Loucy (cell line): Measurements from ENCODE around the gene MRPL28.

Source experiments
- H2AFZ ChIP-seq: fragments of 200-600 bp; sonication (generic); 2 replicates; pipeline ENCODE4 v1.6.0; 2016; ENCODE audit warnings: antibody characterized with exemption, mild to moderate bottlenecking, low read length, moderate library complexity
- H3F3A ChIP-seq: fragments of 200-600 bp; 2 replicates; pipeline ENCODE4 v1.6.0; 2016; ENCODE audit warnings: antibody characterized with exemption, low read depth, mild to moderate bottlenecking
- H3K27me3 ChIP-seq: fragments of 200-600 bp; sonication (generic); 2 replicates; pipeline ENCODE4 v1.6.1; 2014; ENCODE audit warnings: low read length, mild to moderate bottlenecking; ENCODE audit not compliant: insufficient read depth, poor library complexity, severe bottlenecking
- H3K36me3 ChIP-seq: fragments of 200-600 bp; sonication (generic); 2 replicates; pipeline ENCODE4 v1.6.1; 2016; ENCODE audit warnings: low read length; ENCODE audit not compliant: insufficient read depth
- H3K4me1 ChIP-seq: fragments of 200-600 bp; sonication (generic); 2 replicates; pipeline ENCODE4 v1.5.1; 2014; ENCODE audit warnings: low read length, mild to moderate bottlenecking; ENCODE audit not compliant: insufficient read depth, poor library complexity, severe bottlenecking
- H3K4me2 ChIP-seq: fragments of 200-600 bp; sonication (generic); 2 replicates; pipeline ENCODE4 v1.6.0; 2014; ENCODE audit warnings: antibody characterized with exemption, low read length, low read depth, mild to moderate bottlenecking; ENCODE audit not compliant: poor library complexity, severe bottlenecking
- H3K4me3 ChIP-seq: fragments of 200-600 bp; sonication (generic); 2 replicates; pipeline ENCODE4 v1.5.1; 2014; ENCODE audit warnings: low read length, mild to moderate bottlenecking, mixed read lengths; ENCODE audit not compliant: poor library complexity, severe bottlenecking
- H3K79me2 ChIP-seq: fragments of 200-600 bp; sonication (generic); 2 replicates; pipeline ENCODE4 v1.6.1; 2014; ENCODE audit warnings: low read length; ENCODE audit not compliant: insufficient read depth
- H3K9ac ChIP-seq: fragments of 200-600 bp; sonication (generic); 2 replicates; pipeline ENCODE4 v1.6.0; 2014; ENCODE audit warnings: mild to moderate bottlenecking, low read depth, low read length, moderate library complexity; ENCODE audit not compliant: poor library complexity, severe bottlenecking
- H3K9me2 ChIP-seq: fragments of 200-600 bp; sonication (generic); replicated peaks from 2 replicates; pipeline ENCODE4 v1.6.1; 2016; ENCODE audit warnings: low read depth, low read length, mixed read lengths
- H3K9me3 ChIP-seq: fragments of 200-600 bp; sonication (generic); 2 replicates; pipeline ENCODE4 v1.6.1; 2014; ENCODE audit warnings: mild to moderate bottlenecking, antibody characterized with exemption, low read length, low read depth; ENCODE audit not compliant: insufficient read depth
- H4K20me1 ChIP-seq: fragments of 200-600 bp; sonication (generic); 2 replicates; pipeline ENCODE4 v1.6.0; 2014; ENCODE audit warnings: antibody characterized with exemption, low read length, mild to moderate bottlenecking; ENCODE audit not compliant: insufficient read depth, poor library complexity, severe bottlenecking
- EZH2phosphoT487 ChIP-seq: fragments of 200-600 bp; IDR thresholded peaks from 2 replicates; pipeline ENCODE4 v1.6.1; 2018; ENCODE audit warnings: antibody characterized with exemption, mild to moderate bottlenecking, moderate library complexity, borderline replicate concordance
- TF ChIP-seq, protein P1 (sequence below): fragments of 200-600 bp; sonication (generic); conservative IDR thresholded peaks from 2 replicates; pipeline ENCODE4 v1.5.1; 2014; ENCODE audit warnings: mild to moderate bottlenecking, antibody characterized with exemption, low read length

Gene MRPL28

GRCh38 chr16:325375-326145, 44.8 kb downstream of the MRPL28 start:
- H4K20me1 ChIP-seq: no peaks in the 10 kb centered on the region
- peak overlapping the region; percentile 68 for H3K4me2 ChIP-seq
- H3K4me1 ChIP-seq: peaks cover 30% of the 10 kb centered on the region
- H3K9me3 ChIP-seq: no peaks in the 10 kb centered on the region
- TF ChIP-seq, protein P1, sequence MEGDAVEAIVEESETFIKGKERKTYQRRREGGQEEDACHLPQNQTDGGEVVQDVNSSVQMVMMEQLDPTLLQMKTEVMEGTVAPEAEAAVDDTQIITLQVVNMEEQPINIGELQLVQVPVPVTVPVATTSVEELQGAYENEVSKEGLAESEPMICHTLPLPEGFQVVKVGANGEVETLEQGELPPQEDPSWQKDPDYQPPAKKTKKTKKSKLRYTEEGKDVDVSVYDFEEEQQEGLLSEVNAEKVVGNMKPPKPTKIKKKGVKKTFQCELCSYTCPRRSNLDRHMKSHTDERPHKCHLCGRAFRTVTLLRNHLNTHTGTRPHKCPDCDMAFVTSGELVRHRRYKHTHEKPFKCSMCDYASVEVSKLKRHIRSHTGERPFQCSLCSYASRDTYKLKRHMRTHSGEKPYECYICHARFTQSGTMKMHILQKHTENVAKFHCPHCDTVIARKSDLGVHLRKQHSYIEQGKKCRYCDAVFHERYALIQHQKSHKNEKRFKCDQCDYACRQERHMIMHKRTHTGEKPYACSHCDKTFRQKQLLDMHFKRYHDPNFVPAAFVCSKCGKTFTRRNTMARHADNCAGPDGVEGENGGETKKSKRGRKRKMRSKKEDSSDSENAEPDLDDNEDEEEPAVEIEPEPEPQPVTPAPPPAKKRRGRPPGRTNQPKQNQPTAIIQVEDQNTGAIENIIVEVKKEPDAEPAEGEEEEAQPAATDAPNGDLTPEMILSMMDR: no peak
- TF ChIP-seq EZH2phosphoT487: no peak
- H3K9me2 ChIP-seq: no peaks in the 10 kb centered on the region
- peak overlapping the region; percentile 52 for H3K9ac ChIP-seq
- peaks cover 54% of the 10 kb centered on the region; the same call in 1 of the 2 replicates for H3K79me2 ChIP-seq
- peak overlapping the region; percentile 65 for H3K4me3 ChIP-seq
- no peaks in the 10 kb centered on the region for H3K27me3 ChIP-seq
- H2AFZ ChIP-seq: no peak overlapping the region
- H3K36me3 ChIP-seq: no peaks in the 10 kb centered on the region
- H3F3A ChIP-seq: no peaks in the 10 kb centered on the region

- Histone ChIP-seq H3K79me2 (peaks cover 47% of the 10 kb centered on the region; the same call in 1 of the 2 replicates), H3K4me1 (peaks cover 36% of the 10 kb centered on the region), H3K4me2 (peak overlapping the region; percentile 68), H2AFZ (no peak overlapping the region), H4K20me1 (no peaks in the 10 kb centered on the region), H3K9ac (peak overlapping the region; percentile 52), H3K9me3 (no peaks in the 10 kb centered on the region), H3K9me2 (no peaks in the 10 kb centered on the region), H3F3A (no peaks in the 10 kb centered on the region), H3K36me3 (no peaks in the 10 kb centered on the region), H3K27me3 (no peaks in the 10 kb centered on the region), H3K4me3 (peak overlapping the region; percentile 65)
- TF ChIP-seq EZH2phosphoT487: no peak
- TF ChIP-seq, protein P1: no peak
Observed at GRCh38 chr16:324451-325334, 45.6 kb downstream of the MRPL28 start.

DNA sequence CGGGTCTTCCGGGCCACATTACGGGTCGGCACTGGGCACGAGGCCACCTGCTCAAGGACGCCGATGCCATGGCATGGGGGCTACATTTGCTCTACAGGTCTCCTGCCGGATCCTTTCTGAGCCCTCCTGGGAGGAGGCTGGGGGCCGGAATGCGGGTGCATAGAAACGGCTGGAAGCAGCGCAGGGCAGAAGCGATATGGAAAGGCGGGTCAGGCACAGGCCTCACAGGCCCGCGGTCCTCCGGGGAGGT, 46.2 kb downstream of the MRPL28 start:
- TF ChIP-seq EZH2phosphoT487: no peak
- TF ChIP-seq, protein P1: no peak
- no peaks in the 10 kb centered on the region for H3K27me3 ChIP-seq
- no peak overlapping the region for H3K4me3 ChIP-seq
- H3K4me1 ChIP-seq: peaks cover 42% of the 10 kb centered on the region
- no peak overlapping the region for H2AFZ ChIP-seq
- peak overlapping the region; percentile 52 for H3K9ac ChIP-seq
- H3K79me2 ChIP-seq: peaks cover 47% of the 10 kb centered on the region; the same call in 1 of the 2 replicates
- H3K36me3 ChIP-seq: no peaks in the 10 kb centered on the region
- H3K9me2 ChIP-seq: no peaks in the 10 kb centered on the region
- H4K20me1 ChIP-seq: no peaks in the 10 kb centered on the region
- no peaks in the 10 kb centered on the region for H3K9me3 ChIP-seq
- peak overlapping the region; percentile 68 for H3K4me2 ChIP-seq
- H3F3A ChIP-seq: no peaks in the 10 kb centered on the region
